SK-N-SH treated with all-trans-retinoic acid at 6 μM for 48 hours (cell line): ENCODE measurements around the gene EPHA8.

Experiments used
- ATAC-seq: fragments of 200-7000 bp; cut with Tn5 transposase; 3 replicates; pipeline ENCODE4 v1.9.1; 2020; ENCODE audit warnings: mild to moderate bottlenecking, moderate library complexity
- ARNTL ChIP-seq: fragments of 450-650 bp; formaldehyde crosslinking; IDR thresholded peaks from 2 replicates; pipeline ENCODE4 v1.5.0; 2020; ENCODE audit warnings: low read depth, mild to moderate bottlenecking, moderate library complexity, borderline replicate concordance
- BACH2 ChIP-seq: fragments of 250-450 bp; sonication (Bioruptor Pico); IDR thresholded peaks from 2 replicates; pipeline ENCODE4 v1.9.0; 2021; ENCODE audit warnings: mild to moderate bottlenecking, borderline replicate concordance
- CSDC2 ChIP-seq: fragments of 250-450 bp; sonication (Bioruptor Pico); IDR thresholded peaks from 2 replicates; pipeline ENCODE4 v1.5.0; 2020; ENCODE audit warnings: mild to moderate bottlenecking, moderate library complexity
- CSRNP3 ChIP-seq: fragments of 250-450 bp; sonication (Bioruptor Pico); IDR thresholded peaks from 2 replicates; pipeline ENCODE4 v1.5.1; 2021; ENCODE audit warnings: mild to moderate bottlenecking, moderate library complexity
- ESRRG ChIP-seq: fragments of 250-450 bp; sonication (Bioruptor Pico); IDR thresholded peaks from 2 replicates; pipeline ENCODE4 v1.6.1; 2021; ENCODE audit warnings: mild to moderate bottlenecking
- ISL1 ChIP-seq: fragments of 250-450 bp; sonication (Bioruptor Pico); IDR thresholded peaks from 2 replicates; pipeline ENCODE4 v2.1.2; 2022; ENCODE audit warnings: mild to moderate bottlenecking, moderate library complexity
- OSR1 ChIP-seq: fragments of 250-450 bp; sonication (Bioruptor Pico); IDR thresholded peaks from 2 replicates; pipeline ENCODE4 v1.8.0; 2022; ENCODE audit warnings: moderate library complexity, mild to moderate bottlenecking, inconsistent platforms
- PATZ1 ChIP-seq: fragments of 250-450 bp; sonication (Bioruptor Pico); IDR thresholded peaks from 2 replicates; pipeline ENCODE4 v1.8.0; 2020; ENCODE audit warnings: mild to moderate bottlenecking, moderate library complexity, borderline replicate concordance
- POU6F1 ChIP-seq: fragments of 250-450 bp; sonication (Bioruptor Pico); IDR thresholded peaks from 2 replicates; pipeline ENCODE4 v1.8.0; 2021; ENCODE audit warnings: low read depth, mild to moderate bottlenecking, moderate library complexity, borderline replicate concordance
- PPARA ChIP-seq: fragments of 250-450 bp; sonication (Bioruptor Pico); IDR thresholded peaks from 2 replicates; pipeline ENCODE4 v1.5.0; 2020; ENCODE audit warnings: mild to moderate bottlenecking, borderline replicate concordance
- RARB ChIP-seq: fragments of 250-450 bp; sonication (Bioruptor Pico); IDR thresholded peaks from 2 replicates; pipeline ENCODE4 v1.8.0; 2021; ENCODE audit warnings: mild to moderate bottlenecking, moderate library complexity
- SNAI2 ChIP-seq: fragments of 250-450 bp; sonication (Bioruptor Pico); IDR thresholded peaks from 2 replicates; pipeline ENCODE4 v1.5.0; 2020; ENCODE audit warnings: mild to moderate bottlenecking, moderate library complexity
- TCF4 ChIP-seq: fragments of 250-450 bp; sonication (Bioruptor Pico); IDR thresholded peaks from 2 replicates; pipeline ENCODE4 v1.8.0; 2021; ENCODE audit warnings: mild to moderate bottlenecking, moderate library complexity, borderline replicate concordance
- TOX ChIP-seq: fragments of 250-450 bp; sonication (Bioruptor Pico); IDR thresholded peaks from 2 replicates; pipeline ENCODE4 v1.8.0; 2021; ENCODE audit warnings: mild to moderate bottlenecking, moderate library complexity, borderline replicate concordance
- TSHZ2 ChIP-seq: fragments of 250-450 bp; sonication (Bioruptor Pico); IDR thresholded peaks from 2 replicates; pipeline ENCODE4 v1.5.0; 2020; ENCODE audit warnings: mild to moderate bottlenecking, moderate library complexity
- ZC3H10 ChIP-seq: fragments of 250-450 bp; sonication (Bioruptor Pico); IDR thresholded peaks from 2 replicates; pipeline ENCODE4 v1.5.1; 2021; ENCODE audit warnings: mild to moderate bottlenecking, moderate library complexity
- ZFP3 ChIP-seq: fragments of 250-450 bp; sonication (Bioruptor Pico); IDR thresholded peaks from 2 replicates; pipeline ENCODE4 v1.5.0; 2020; ENCODE audit warnings: mild to moderate bottlenecking, moderate library complexity
- ZFP30 ChIP-seq: fragments of 450-650 bp; formaldehyde crosslinking; IDR thresholded peaks from 2 replicates; pipeline ENCODE4 v1.5.0; 2022; ENCODE audit warnings: mild to moderate bottlenecking, moderate library complexity
- ZNF565 ChIP-seq: fragments of 450-650 bp; formaldehyde crosslinking; conservative IDR thresholded peaks from 2 replicates; pipeline ENCODE4 v1.5.0; 2020; ENCODE audit warnings: low read depth, mild to moderate bottlenecking, moderate library complexity
- ZNF70 ChIP-seq: fragments of 450-650 bp; formaldehyde crosslinking; IDR thresholded peaks from 2 replicates; pipeline ENCODE4 v1.5.0; 2020; ENCODE audit warnings: mild to moderate bottlenecking, moderate library complexity
- ZNF8 ChIP-seq: fragments of 450-650 bp; formaldehyde crosslinking; IDR thresholded peaks from 2 replicates; pipeline ENCODE4 v1.5.0; 2020; ENCODE audit warnings: mild to moderate bottlenecking, moderate library complexity
- TF ChIP-seq, protein P1 (sequence below): fragments of 250-450 bp; sonication (Bioruptor Pico); IDR thresholded peaks from 2 replicates; pipeline ENCODE4 v1.5.1; 2020; ENCODE audit warnings: low read depth, mild to moderate bottlenecking, moderate library complexity

Gene EPHA8

GRCh38 chr1:22517956-22518355 lies 45.3 kb upstream of the EPHA8 start:
- ATAC-seq, result no peak
- TF ChIP-seq ZNF8 (no peak), ZNF565 (CRISPR knock-in tag) (no peak), OSR1 (CRISPR knock-in tag) (no peak), PPARA (CRISPR knock-in tag) (no peak), RARB (no peak), BACH2 (no peak), SNAI2 (CRISPR knock-in tag) (no peak), TCF4 (CRISPR knock-in tag) (no peak), CSRNP3 (CRISPR knock-in tag) (no peak), ESRRG (CRISPR knock-in tag) (no peak), ARNTL (CRISPR knock-in tag) (no peak), POU6F1 (no peak), ZC3H10 (CRISPR knock-in tag) (no peak), TSHZ2 (no peak), ZNF70 (CRISPR knock-in tag) (no peak), CSDC2 (CRISPR knock-in tag) (no peak), TOX (CRISPR knock-in tag) (no peak), ZFP30 (CRISPR knock-in tag) (no peak)
- TF ChIP-seq, protein P1, sequence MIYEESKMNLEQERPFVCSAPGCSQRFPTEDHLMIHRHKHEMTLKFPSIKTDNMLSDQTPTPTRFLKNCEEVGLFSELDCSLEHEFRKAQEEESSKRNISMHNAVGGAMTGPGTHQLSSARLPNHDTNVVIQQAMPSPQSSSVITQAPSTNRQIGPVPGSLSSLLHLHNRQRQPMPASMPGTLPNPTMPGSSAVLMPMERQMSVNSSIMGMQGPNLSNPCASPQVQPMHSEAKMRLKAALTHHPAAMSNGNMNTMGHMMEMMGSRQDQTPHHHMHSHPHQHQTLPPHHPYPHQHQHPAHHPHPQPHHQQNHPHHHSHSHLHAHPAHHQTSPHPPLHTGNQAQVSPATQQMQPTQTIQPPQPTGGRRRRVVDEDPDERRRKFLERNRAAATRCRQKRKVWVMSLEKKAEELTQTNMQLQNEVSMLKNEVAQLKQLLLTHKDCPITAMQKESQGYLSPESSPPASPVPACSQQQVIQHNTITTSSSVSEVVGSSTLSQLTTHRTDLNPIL (CRISPR knock-in tag), result no peak
- TF ChIP-seq, all 23 proteins: peak for 0

- ATAC-seq, result no peak
- TF ChIP-seq RARB, result no peak
- no peak for TF ChIP-seq SNAI2 (CRISPR knock-in tag)
- TF ChIP-seq TOX (CRISPR knock-in tag), result no peak
- no peak for TF ChIP-seq ISL1 (CRISPR knock-in tag)
These were observed 44.9 kb upstream of the EPHA8 start for GRCh38 chr1:22518379-22518778.

DNA sequence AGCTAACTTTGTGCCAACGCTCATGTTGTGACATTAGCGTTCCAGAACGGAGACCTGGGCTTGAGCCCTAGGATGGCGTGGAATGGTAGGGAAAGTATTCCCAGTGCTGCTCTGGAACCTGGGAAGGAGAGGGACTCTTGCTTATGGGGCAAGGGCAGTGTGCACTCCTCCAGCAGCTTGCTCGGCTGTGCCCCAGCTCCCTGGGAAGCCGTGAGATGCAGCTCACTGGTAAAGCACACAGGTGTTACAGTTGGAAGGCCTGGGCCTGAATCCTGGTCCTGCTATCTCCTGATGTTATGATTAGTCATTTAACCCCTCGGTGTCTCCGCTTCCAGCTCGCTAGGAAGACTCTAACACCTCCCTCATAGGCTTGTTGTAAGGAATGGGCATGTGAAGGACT lies 42.4 kb upstream of the EPHA8 start:
- TF ChIP-seq ZFP30 (CRISPR knock-in tag) (no peak), ZNF70 (CRISPR knock-in tag) (no peak), ZFP3 (CRISPR knock-in tag) (no peak), PATZ1 (CRISPR knock-in tag) (no peak), CSDC2 (CRISPR knock-in tag) (no peak), RARB (no peak), TCF4 (CRISPR knock-in tag) (no peak), ZC3H10 (CRISPR knock-in tag) (no peak)
- no peak for ATAC-seq
